AG04450 (cell line): ENCODE measurements around the gene GIPC1. TPM values are rescaled to one million over a fixed set of nuclear protein-coding genes. Genes with fewer than 3 reads are reported as not detected.
A peak's percentile ranks its signal among the peaks of the same experiment; 100 is the strongest.

Source experiments
- CTCF ChIA-PET: fragments of 300-600, 350-600 bp; formaldehyde crosslinking; extraction: SDS; loops from one replicate; lab custom pipeline; 2022; ENCODE audit warnings: antibody characterized with exemption, inconsistent platforms; lab: Charles Lee
- POLR2A ChIA-PET: fragments of 350-600 bp; formaldehyde crosslinking; extraction: SDS; loops from one replicate; lab custom pipeline; 2021; ENCODE audit warnings: antibody characterized with exemption, inconsistent platforms; lab: Yijun Ruan, JAX
- DNase-seq: peaks from one replicate; pipeline ENCODE4 v3.0.0-alpha.2; 2011; ENCODE audit warnings: low read depth, low spot score
- H3K27ac ChIP-seq: one replicate; pipeline ENCODE4 v1.5.1; 2012; ENCODE audit warnings: low read depth, low read length, control low read depth
- H3K27me3 ChIP-seq: one replicate; pipeline ENCODE4 v1.6.0; 2012; ENCODE audit warnings: low read length; ENCODE audit not compliant: control insufficient read depth, insufficient read depth
- H3K4me3 ChIP-seq: 2 replicates; pipeline ENCODE4 v1.5.1; 2011; ENCODE audit warnings: mild to moderate bottlenecking, low read depth, low read length, control low read depth
- H3K9me3 ChIP-seq: 2 replicates; pipeline ENCODE4 v1.5.1; 2012; ENCODE audit warnings: low read length; ENCODE audit not compliant: control insufficient read depth, insufficient read depth
- CTCF ChIP-seq: IDR thresholded peaks from 2 replicates; pipeline ENCODE4 v1.5.1; 2011; ENCODE audit warnings: low read depth, low read length, control low read depth, inconsistent platforms
- polyA plus RNA-seq: library from polyadenylated mRNA; depleted of rRNA; stranded (reverse); fragments of >200 nt; gene quantifications from 2 replicates; pipeline ENCODE4 v1.2.3, GENCODE V29; 2011

Gene GIPC1
- polyA plus RNA-seq, 1 experiment: 47.4 TPM

- Histone ChIP-seq H3K27me3 (no peaks in the 10 kb centered on the region), H3K9me3 (peaks cover 2% of the 10 kb centered on the region; the same call in 1 of the 2 replicates), H3K27ac (no peak overlapping the region), H3K4me3 (no peak overlapping the region)
- no peak for DNase-seq
- POLR2A ChIA-PET: interaction anchor here (0.8 kb wide), 1 partner anchor 336 kb away, joined by 3 read pairs; no protein-coding TSS in a partner anchor
- CTCF ChIA-PET: interaction anchor here (0.6 to 2.0 kb wide), 3 partner anchors 8 to 337 kb away, joined by 4 to 22 read pairs (median 14); partner anchors contain the start of gene ASF1B
- TF ChIP-seq CTCF: no peak
These were observed 22.6 kb downstream of the GIPC1 start for GRCh38 chr19:14473073-14473977.

GRCh38 chr19:14472202-14472938, 23.6 kb downstream of the GIPC1 start:
- no peaks in the 10 kb centered on the region for H3K27me3 ChIP-seq
- ChIA-PET CTCF (interaction anchor here (0.5 to 2.0 kb wide), 10 partner anchors 9 to 336 kb away, joined by 3 to 22 read pairs (median 4); partner anchors contain the start of gene ASF1B), POLR2A (interaction anchor here (0.8 kb wide), 1 partner anchor 335 kb away, joined by 3 read pairs; no protein-coding TSS in a partner anchor)
- H3K4me3 ChIP-seq: no peak overlapping the region
- peaks cover 2% of the 10 kb centered on the region; the same call in 1 of the 2 replicates for H3K9me3 ChIP-seq
- peak; percentile 80 for TF ChIP-seq CTCF
- no peak for DNase-seq
- H3K27ac ChIP-seq: no peak overlapping the region

- Histone ChIP-seq H3K9me3 (peaks cover 2% of the 10 kb centered on the region; the same call in 1 of the 2 replicates), H3K27me3 (no peaks in the 10 kb centered on the region), H3K27ac (no peak overlapping the region), H3K4me3 (no peak overlapping the region)
- no peak for DNase-seq
- no peak for TF ChIP-seq CTCF
- ChIA-PET CTCF (interaction anchor here (0.5 to 2.0 kb wide), 9 partner anchors 10 to 335 kb away, joined by 3 to 22 read pairs (median 4); partner anchors contain the start of gene ASF1B), POLR2A (no interaction called here)
These were observed 24.3 kb downstream of the GIPC1 start for GRCh38 chr19:14471436-14472187.

GRCh38 chr19:14470031-14470876, 25.7 kb downstream of the GIPC1 start:
- no peak for TF ChIP-seq CTCF
- DNase-seq: no peak
- Histone ChIP-seq H3K27ac (no peak overlapping the region), H3K27me3 (no peaks in the 10 kb centered on the region), H3K9me3 (peaks cover 2% of the 10 kb centered on the region; the same call in 1 of the 2 replicates), H3K4me3 (no peak overlapping the region)
- ChIA-PET POLR2A (no interaction called here), CTCF (no interaction called here)
